GM12878 (cell line): ENCODE results near the gene PAX2. TPM values are rescaled to one million over a fixed set of nuclear protein-coding genes. Genes with fewer than 3 reads are reported as not detected.

ENCODE experiments used
- ATAC-seq: fragments of 200-7000 bp; cut with Tn5 transposase; 3 replicates; pipeline ENCODE4 v1.9.1; 2020; ENCODE audit warnings: mild to moderate bottlenecking, moderate library complexity
- BruUV-seq: library from RNA; stranded (reverse); fragments of 400-500 nt; replicated peaks from 2 replicates; lab custom pipeline; 2021; lab: Mats Ljungman, UMichigan
- CTCF ChIA-PET: fragments of 300-600 bp; sonication (Branson Sonifier 250); formaldehyde crosslinking; extraction: SDS; loops from one replicate; lab custom pipeline; 2021; ENCODE audit warnings: inconsistent platforms; lab: Yijun Ruan, JAX
- POLR2A ChIA-PET: fragments of 350-600 bp; formaldehyde crosslinking; extraction: SDS; loops from one replicate; lab custom pipeline; 2021; ENCODE audit warnings: inconsistent platforms; lab: Charles Lee
- RAD21 ChIA-PET: fragments of 300-600 bp; sonication (Branson Sonifier 250); formaldehyde crosslinking; loops from one replicate; lab custom pipeline; 2023; ENCODE audit warnings: antibody characterized with exemption; ENCODE audit not compliant: unreplicated experiment; lab: Charles Lee
- SMC1A ChIA-PET: fragments of 300-600 bp; sonication (Branson Sonifier 250); formaldehyde crosslinking; loops from one replicate; lab custom pipeline; 2023; ENCODE audit not compliant: unreplicated experiment, uncharacterized antibody; lab: Charles Lee
- DNase-seq: peaks from one replicate; pipeline ENCODE4 v3.0.0-alpha.2; 2011; ENCODE audit warnings: low read depth, low spot score
- FAIRE-seq: peaks from 3 replicates; lab custom pipeline; 2011; peaks lifted over from hg19 to GRCh38; lab: Jason Lieb, UNC
- H2AFZ ChIP-seq: 2 replicates; pipeline ENCODE4 v1.6.0; 2011; ENCODE audit warnings: low read depth, low read length, control low read depth; ENCODE audit not compliant: control insufficient read depth
- H3K27ac ChIP-seq: 2 replicates; pipeline ENCODE4 v1.5.1; 2011; ENCODE audit warnings: control low read depth; ENCODE audit not compliant: control insufficient read depth, insufficient read depth
- H3K27me3 ChIP-seq, 2 experiments: replicated peaks in 1 of 2; 2 replicates each; pipeline versions ENCODE4 v1.6.0 to v1.6.1; 2011; ENCODE audit warnings: low read length in 1 of 2; ENCODE audit not compliant: control insufficient read depth in 2 of 2, insufficient read depth in 2 of 2
- H3K36me3 ChIP-seq, 2 experiments: 2 replicates each; pipeline ENCODE4 v1.5.1; 2011; ENCODE audit warnings: low read length in 1 of 2; ENCODE audit not compliant: control insufficient read depth in 2 of 2, insufficient read depth in 2 of 2
- H3K4me1 ChIP-seq: 2 replicates; pipeline ENCODE4 v1.6.1; 2011; ENCODE audit warnings: mild to moderate bottlenecking, low read length, moderate library complexity, mixed read lengths; ENCODE audit not compliant: control insufficient read depth, insufficient read depth
- H3K4me2 ChIP-seq: 2 replicates; pipeline ENCODE4 v1.6.0; 2011; ENCODE audit warnings: control low read depth; ENCODE audit not compliant: control insufficient read depth, insufficient read depth
- H3K4me3 ChIP-seq: fragments of 200-600 bp; sonication (generic); 2 replicates; pipeline ENCODE4 v1.5.1; 2016
- H3K79me2 ChIP-seq: 2 replicates; pipeline ENCODE4 v1.6.0; 2011; ENCODE audit warnings: low read length; ENCODE audit not compliant: control insufficient read depth, insufficient read depth
- H3K9ac ChIP-seq: 2 replicates; pipeline ENCODE4 v1.8.0; 2011; ENCODE audit warnings: low read length, control low read depth, mixed read lengths; ENCODE audit not compliant: control insufficient read depth, insufficient read depth
- H3K9me3 ChIP-seq: replicated peaks from 3 replicates; pipeline ENCODE4 v1.5.1; 2011; ENCODE audit warnings: mild to moderate bottlenecking, low read length; ENCODE audit not compliant: control insufficient read depth, insufficient read depth
- H4K20me1 ChIP-seq: 2 replicates; pipeline ENCODE4 v1.6.0; 2011; ENCODE audit not compliant: control insufficient read depth, insufficient read depth
- ATF7 ChIP-seq: fragments of 450-650 bp; IDR thresholded peaks from 2 replicates; pipeline ENCODE4 v1.6.1; 2016; ENCODE audit warnings: low read depth, mild to moderate bottlenecking
- CREB1 ChIP-seq: IDR thresholded peaks from 2 replicates; pipeline ENCODE4 v1.6.1; 2012; ENCODE audit warnings: low read depth, mild to moderate bottlenecking, inconsistent platforms
- FOS ChIP-seq: IDR thresholded peaks from 3 replicates; pipeline ENCODE4 v1.6.1; 2011; ENCODE audit warnings: borderline replicate concordance; ENCODE audit not compliant: insufficient read length; ENCODE audit errors: extremely low read depth
- IKZF1 ChIP-seq: fragments of 450-650 bp; conservative IDR thresholded peaks from 2 replicates; pipeline ENCODE4 v1.6.1; 2017; ENCODE audit warnings: antibody characterized with exemption, mild to moderate bottlenecking
- JUNB ChIP-seq: IDR thresholded peaks from 2 replicates; pipeline ENCODE4 v1.6.1; 2016; ENCODE audit warnings: antibody characterized with exemption, mild to moderate bottlenecking
- MTA3 ChIP-seq: IDR thresholded peaks from 2 replicates; pipeline ENCODE4 v1.6.1; 2012; ENCODE audit warnings: low read length, inconsistent platforms, borderline replicate concordance
- NBN ChIP-seq: fragments of 450-650 bp; IDR thresholded peaks from 2 replicates; pipeline ENCODE4 v1.6.1; 2016
- NFIC ChIP-seq: IDR thresholded peaks from 2 replicates; pipeline ENCODE4 v1.6.1; 2012; ENCODE audit warnings: low read depth, mild to moderate bottlenecking, inconsistent platforms, low read length, moderate library complexity
- PML ChIP-seq: IDR thresholded peaks from 2 replicates; pipeline ENCODE4 v1.6.1; 2012; ENCODE audit warnings: low read length, inconsistent platforms
- POLR2AphosphoS5 ChIP-seq: IDR thresholded peaks from 2 replicates; pipeline ENCODE4 v1.6.1; 2011; ENCODE audit warnings: mild to moderate bottlenecking, low read length, inconsistent platforms
- RAD21 ChIP-seq: IDR thresholded peaks from 2 replicates; pipeline ENCODE4 v1.6.1; 2011; ENCODE audit warnings: mild to moderate bottlenecking, low read depth, low read length, moderate library complexity; ENCODE audit not compliant: insufficient read depth
- SMC3 ChIP-seq: IDR thresholded peaks from 2 replicates; pipeline ENCODE4 v1.6.1; 2011; ENCODE audit warnings: low read length, improper control_type of control experiment, borderline replicate concordance
- STAT3 ChIP-seq: IDR thresholded peaks from 2 replicates; pipeline ENCODE4 v1.6.1; 2011; ENCODE audit warnings: low read depth, low read length, improper control_type of control experiment
- TARDBP ChIP-seq: IDR thresholded peaks from 2 replicates; pipeline ENCODE4 v1.6.1; 2016; ENCODE audit warnings: borderline replicate concordance
- WRNIP1 ChIP-seq: IDR thresholded peaks from 2 replicates; pipeline ENCODE4 v1.6.1; 2011; ENCODE audit warnings: low read depth, low read length, improper control_type of control experiment, borderline replicate concordance
- ZNF274 ChIP-seq: IDR thresholded peaks from one replicate; pipeline ENCODE4 v1.8.0; 2011; ENCODE audit not compliant: insufficient read length, insufficient read depth
- WGBS: methylation state at CpG from one replicate; pipeline ENCODE4 v1.1.6; 2016; ENCODE audit warnings: low lambda C conversion rate; ENCODE audit not compliant: insufficient replicate concordance, insufficient coverage; ENCODE audit errors: missing lambda C conversion rate; 5-methylcytosine and 5-hydroxymethylcytosine counted together
- in situ Hi-C: fragments of 300-500 bp; cut with MboI; formaldehyde crosslinking; loops from 9 replicates; pipeline ENCODE4 v1.14.3; 2018; ENCODE audit warnings: mixed read lengths
- intact Hi-C: fragments of 100-400 bp; cut with micrococcal nuclease; formaldehyde crosslinking; loops from one replicate; pipeline ENCODE4 v1.14.2; 2022; ENCODE audit not compliant: unreplicated experiment
- polyA plus RNA-seq, 11 experiments: library from polyadenylated mRNA; depleted of rRNA in 4 of 11; unstranded in 6 of 11; stranded (reverse) in 5 of 11; fragments of >200 nt; fragmentation: Nextera tagmentation in 4 of 11; fragmentation: Illumina TruSeq in 1 of 11; extraction: Ambion mirVana in 4 of 11; extraction: Trizol in 1 of 11; gene quantifications; 1 replicate in 1 of 11; 2 replicates in 10 of 11; pipeline versions ENCODE4 v1.2.1 to v1.2.3, GENCODE V29; 2011 to 2016; ENCODE audit warnings: inconsistent platforms in 2 of 11, missing spikeins in 2 of 11, low read depth in 1 of 11
- total RNA-seq, 4 experiments: library from RNA; depleted of rRNA in 3 of 4; stranded (reverse); fragments of >200 nt in 3 of 4; fragmentation: Illumina TruSeq in 1 of 4; extraction: Trizol in 1 of 4; gene quantifications; 2 replicates each; pipeline versions ENCODE4 v1.2.1 to v1.2.3, GENCODE V29; 2013 to 2021
- TF ChIP-seq, protein P1 (sequence below): fragments of 150-350 bp; IDR thresholded peaks from 2 replicates; pipeline ENCODE4 v1.6.1; 2014; ENCODE audit warnings: mild to moderate bottlenecking, low read depth, low read length
- TF ChIP-seq, protein P2 (sequence below): fragments of 450-650 bp; IDR thresholded peaks from 2 replicates; pipeline ENCODE4 v1.6.1; 2017; ENCODE audit warnings: mild to moderate bottlenecking, low read depth, inconsistent platforms; ENCODE audit not compliant: poor library complexity, severe bottlenecking
- TF ChIP-seq, protein P3 (sequence below): fragments of 450-650 bp; IDR thresholded peaks from 2 replicates; pipeline ENCODE4 v1.6.1; 2017; ENCODE audit warnings: low read depth, mild to moderate bottlenecking, moderate library complexity

PAX2 gene
- total and polyA plus RNA-seq, 10 of the 15 experiments (the other 5 are each of a cell fraction or from before 2014, with no cell fraction given) = not detected

DNA sequence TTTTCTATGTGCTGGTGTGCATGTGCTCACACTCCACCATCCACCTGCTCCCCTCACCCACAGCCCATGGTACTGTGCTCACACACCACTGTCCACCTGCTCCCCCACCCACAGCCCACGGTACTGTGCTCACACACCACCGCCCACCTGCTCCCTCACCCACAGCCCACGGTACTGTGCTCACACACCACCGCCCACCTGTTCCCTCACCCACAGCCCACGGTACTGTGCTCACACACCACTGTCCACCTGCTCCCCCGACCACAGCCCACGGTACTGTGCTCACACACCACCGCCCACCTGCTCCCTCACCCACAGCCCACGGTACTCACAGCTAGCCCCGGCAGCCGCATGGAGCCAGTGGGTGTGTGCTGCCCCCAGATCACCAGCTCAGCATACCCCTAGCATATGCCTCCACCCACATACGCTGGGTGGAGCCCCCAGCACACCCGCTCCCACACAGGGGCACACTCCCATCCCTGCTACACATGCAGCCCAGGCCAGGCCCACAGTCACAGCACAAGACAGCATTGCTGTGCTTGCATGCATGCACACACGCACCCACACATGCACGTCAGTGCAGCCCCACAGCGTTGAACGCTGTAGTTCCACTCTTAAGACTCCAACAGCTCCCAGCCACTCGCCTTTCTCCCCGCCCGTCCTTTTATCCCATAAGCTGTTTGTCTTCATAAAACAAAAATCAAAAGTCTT lies 62.0 kb downstream of the PAX2 start (continued):
- TF ChIP-seq, protein P1, sequence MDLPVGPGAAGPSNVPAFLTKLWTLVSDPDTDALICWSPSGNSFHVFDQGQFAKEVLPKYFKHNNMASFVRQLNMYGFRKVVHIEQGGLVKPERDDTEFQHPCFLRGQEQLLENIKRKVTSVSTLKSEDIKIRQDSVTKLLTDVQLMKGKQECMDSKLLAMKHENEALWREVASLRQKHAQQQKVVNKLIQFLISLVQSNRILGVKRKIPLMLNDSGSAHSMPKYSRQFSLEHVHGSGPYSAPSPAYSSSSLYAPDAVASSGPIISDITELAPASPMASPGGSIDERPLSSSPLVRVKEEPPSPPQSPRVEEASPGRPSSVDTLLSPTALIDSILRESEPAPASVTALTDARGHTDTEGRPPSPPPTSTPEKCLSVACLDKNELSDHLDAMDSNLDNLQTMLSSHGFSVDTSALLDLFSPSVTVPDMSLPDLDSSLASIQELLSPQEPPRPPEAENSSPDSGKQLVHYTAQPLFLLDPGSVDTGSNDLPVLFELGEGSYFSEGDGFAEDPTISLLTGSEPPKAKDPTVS = no peak
- TF ChIP-seq SMC3 (no peak), IKZF1 (no peak), NBN (no peak), JUNB (no peak), RAD21 (no peak)
- TF ChIP-seq, protein P2, sequence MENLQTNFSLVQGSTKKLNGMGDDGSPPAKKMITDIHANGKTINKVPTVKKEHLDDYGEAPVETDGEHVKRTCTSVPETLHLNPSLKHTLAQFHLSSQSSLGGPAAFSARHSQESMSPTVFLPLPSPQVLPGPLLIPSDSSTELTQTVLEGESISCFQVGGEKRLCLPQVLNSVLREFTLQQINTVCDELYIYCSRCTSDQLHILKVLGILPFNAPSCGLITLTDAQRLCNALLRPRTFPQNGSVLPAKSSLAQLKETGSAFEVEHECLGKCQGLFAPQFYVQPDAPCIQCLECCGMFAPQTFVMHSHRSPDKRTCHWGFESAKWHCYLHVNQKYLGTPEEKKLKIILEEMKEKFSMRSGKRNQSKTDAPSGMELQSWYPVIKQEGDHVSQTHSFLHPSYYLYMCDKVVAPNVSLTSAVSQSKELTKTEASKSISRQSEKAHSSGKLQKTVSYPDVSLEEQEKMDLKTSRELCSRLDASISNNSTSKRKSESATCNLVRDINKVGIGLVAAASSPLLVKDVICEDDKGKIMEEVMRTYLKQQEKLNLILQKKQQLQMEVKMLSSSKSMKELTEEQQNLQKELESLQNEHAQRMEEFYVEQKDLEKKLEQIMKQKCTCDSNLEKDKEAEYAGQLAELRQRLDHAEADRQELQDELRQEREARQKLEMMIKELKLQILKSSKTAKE = no peak

DNA sequence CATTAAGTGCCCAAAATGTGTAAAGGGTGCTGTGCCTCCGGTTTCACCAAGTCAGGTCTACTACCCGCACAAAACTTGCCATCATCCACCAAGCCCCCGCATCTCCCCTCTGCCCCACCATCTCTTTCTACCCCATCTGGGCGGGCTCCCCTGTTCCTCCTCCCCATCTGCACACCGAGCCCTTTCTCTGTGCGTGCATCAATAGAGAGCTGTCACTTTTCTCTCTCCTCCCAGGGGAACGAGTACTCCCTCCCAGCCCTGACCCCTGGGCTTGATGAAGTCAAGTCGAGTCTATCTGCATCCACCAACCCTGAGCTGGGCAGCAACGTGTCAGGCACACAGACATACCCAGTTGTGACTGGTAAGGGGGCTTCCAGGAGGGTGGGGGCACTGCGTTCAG lies 63.5 kb downstream of the PAX2 start:
- ChIA-PET POLR2A (no interaction called here), RAD21 (no interaction called here), SMC1A (no interaction called here), CTCF (no interaction called here)
- Histone ChIP-seq H3K36me3 (no peaks in the 10 kb centered on the region), H3K9me3 (no peaks in the 10 kb centered on the region), H3K9ac (no peak overlapping the region), H3K27ac (no peak overlapping the region), H3K4me2 (no peak overlapping the region), H2AFZ (no peak overlapping the region), H3K27me3 (peaks cover 4 to 15% of the 10 kb centered on the region in 2 experiments; a peak in 2 of 4 replicates), H3K4me3 (no peak overlapping the region), H4K20me1 (no peaks in the 10 kb centered on the region), H3K79me2 (no peaks in the 10 kb centered on the region), H3K4me1 (no peaks in the 10 kb centered on the region)
- WGBS = 19% methylated on average over 10 of the region's 10 CpGs
- TF ChIP-seq FOS (no peak), STAT3 (no peak), PML (no peak), CREB1 (no peak), TARDBP (no peak), POLR2AphosphoS5 (no peak), ATF7 (no peak), WRNIP1 (no peak), MTA3 (no peak), NFIC (no peak), ZNF274 (no peak)
- TF ChIP-seq, protein P3, sequence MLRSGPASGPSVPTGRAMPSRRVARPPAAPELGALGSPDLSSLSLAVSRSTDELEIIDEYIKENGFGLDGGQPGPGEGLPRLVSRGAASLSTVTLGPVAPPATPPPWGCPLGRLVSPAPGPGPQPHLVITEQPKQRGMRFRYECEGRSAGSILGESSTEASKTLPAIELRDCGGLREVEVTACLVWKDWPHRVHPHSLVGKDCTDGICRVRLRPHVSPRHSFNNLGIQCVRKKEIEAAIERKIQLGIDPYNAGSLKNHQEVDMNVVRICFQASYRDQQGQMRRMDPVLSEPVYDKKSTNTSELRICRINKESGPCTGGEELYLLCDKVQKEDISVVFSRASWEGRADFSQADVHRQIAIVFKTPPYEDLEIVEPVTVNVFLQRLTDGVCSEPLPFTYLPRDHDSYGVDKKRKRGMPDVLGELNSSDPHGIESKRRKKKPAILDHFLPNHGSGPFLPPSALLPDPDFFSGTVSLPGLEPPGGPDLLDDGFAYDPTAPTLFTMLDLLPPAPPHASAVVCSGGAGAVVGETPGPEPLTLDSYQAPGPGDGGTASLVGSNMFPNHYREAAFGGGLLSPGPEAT = no peak
- BruUV-seq = no TSS peak
- DNase-seq = no peak
- ATAC-seq = no peak
- in situ Hi-C loops (no loop called here), intact Hi-C loops (no loop called here)
- no peak for FAIRE-seq
